Activated CD8-positive, alpha-beta memory T cell treated with anti-CD3 and anti-CD28 coated beads, Interleukin-2, amount 50 U/mL, for 24 hours (primary cell): ENCODE results near the gene DUSP3.
"Not testable (repeated sequence)": the region's sequence is repeated elsewhere in the genome, so short reads cannot be mapped to it uniquely, and the experiment has no call there.

ENCODE experiments used
- DNase-seq: peaks from one replicate; pipeline ENCODE4 v3.0.0-alpha.2; 2020; ENCODE audit errors: extremely low read depth

DUSP3 gene

DNA sequence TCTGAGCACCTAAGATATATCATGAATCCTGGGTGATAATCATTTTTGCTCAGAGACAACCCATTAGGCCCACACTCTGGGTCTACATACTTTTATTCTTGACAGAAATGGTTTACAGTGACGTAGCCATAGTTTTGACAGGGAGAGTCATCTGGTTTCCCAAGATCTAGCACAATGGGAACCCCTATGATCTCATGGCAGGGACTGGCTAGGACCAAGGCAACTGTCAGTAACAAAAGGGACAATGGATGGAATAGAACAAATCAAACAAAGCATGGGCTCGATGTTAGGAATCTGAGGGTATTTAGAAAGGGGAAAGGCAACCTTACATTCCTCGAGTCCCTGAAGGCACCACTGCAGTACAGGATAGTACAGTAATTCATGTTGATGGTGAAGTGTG, 22.0 kb upstream of the DUSP3 start:
- no peak for DNase-seq

DNA sequence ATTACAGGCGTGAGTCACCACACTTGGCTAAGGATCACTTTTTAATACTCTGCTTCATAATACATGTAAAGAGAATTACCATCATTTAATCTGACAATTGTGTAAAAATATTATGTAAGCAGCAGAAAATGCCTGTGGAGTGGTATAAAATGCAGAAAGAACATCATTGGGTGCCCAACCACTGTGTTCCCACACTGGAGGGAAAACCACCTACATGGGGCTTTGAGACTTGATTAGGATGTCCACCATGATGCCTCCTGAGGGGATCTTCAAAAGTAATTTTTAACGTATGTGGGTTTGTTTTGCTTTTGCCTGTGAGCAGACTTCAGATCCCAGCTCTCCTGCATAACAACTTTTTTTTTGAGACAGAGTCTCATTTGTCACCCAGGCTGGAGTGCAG, 20.3 kb upstream of the DUSP3 start:
- DNase-seq, result no peak

DNA sequence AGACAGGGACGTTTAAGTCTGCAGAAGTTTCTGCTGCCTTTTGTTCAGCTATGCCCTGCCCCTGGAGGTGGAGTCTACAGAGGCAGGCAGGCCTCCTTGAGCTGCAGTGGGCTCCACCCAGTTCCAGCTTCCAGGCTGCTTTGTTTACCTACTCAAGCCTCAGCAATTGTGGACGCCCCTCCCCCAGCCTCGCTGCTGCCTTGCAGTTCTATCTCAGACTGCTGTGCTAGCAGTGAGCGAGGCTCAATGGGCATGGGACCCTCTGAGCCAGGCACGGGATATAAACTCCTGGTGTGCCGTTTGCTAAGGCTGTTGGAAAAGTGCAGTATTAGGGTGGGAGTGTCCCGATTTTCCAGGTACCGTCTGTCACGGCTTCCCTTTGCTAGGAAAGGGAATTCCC, 19.2 kb upstream of the DUSP3 start:
- not testable (repeated sequence) for DNase-seq

DNA sequence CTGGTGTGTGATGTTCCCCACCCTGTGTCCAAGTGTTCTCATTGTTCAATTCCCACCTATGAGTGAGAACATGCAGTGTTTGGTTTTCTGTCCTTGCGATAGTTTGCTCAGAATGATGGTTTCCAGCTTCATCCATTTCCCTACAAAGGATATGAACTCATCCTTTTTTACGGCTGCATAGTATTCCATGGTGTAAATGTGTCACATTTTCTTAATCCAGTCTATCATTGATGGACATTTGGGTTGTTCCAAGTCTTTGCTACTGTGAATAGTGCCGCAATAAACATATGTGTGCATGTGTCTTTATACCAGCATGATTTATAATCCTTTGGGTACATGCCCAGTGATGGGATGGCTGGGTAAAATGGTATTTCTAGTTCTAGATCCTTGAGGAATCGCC, 13.9 kb upstream of the DUSP3 start:
- not testable (repeated sequence) for DNase-seq

DNA sequence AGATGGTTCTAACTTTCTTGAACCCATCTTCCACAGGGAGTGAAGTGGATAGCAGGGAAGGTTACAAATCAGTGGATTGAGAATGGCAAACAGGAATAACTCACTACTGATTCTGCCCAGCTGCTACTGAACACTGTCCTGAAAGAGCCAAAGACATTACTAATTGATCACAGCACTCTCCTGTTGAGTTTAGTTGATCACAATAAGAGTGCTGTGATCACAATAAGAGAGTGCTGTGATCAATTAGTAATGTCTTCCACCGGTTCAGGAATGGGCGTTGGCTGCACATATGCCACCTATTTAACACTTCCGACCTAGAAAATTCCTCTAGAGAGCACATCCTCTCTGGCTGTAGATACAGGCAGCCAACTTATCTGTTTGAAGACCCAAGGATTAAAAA, 12.8 kb upstream of the DUSP3 start:
- DNase-seq, result no peak

DNA sequence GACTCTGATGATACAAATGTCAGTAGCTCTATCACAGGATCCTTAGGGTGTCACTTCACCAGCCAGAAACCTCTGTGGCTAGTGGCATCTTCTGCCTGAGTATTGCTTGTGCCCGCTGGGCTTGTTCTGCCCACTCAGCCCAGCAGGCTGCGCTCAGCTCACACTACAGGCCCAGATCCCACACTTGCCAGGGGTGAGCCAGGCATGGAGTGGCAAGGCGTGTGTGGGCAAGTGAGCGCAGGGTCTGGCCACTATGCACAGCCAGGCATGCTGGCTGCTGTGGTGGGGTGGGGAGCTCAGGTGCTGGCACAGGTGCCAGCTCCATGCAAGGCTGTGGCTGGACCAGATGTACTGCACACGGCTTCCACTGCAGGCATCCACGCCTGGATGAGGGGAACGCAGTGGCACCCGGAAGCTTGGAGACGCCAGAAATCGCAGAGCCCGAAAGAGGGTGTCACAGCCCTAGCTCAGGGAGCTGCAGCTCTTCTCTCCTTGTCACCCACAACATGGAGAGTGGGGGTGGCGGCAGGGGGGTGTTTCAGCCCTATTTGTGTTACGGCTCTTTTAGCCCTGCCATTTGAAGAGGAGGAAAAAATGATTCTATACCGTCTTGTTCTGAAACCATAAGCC, 11.6 kb upstream of the DUSP3 start:
- no peak for DNase-seq

DNA sequence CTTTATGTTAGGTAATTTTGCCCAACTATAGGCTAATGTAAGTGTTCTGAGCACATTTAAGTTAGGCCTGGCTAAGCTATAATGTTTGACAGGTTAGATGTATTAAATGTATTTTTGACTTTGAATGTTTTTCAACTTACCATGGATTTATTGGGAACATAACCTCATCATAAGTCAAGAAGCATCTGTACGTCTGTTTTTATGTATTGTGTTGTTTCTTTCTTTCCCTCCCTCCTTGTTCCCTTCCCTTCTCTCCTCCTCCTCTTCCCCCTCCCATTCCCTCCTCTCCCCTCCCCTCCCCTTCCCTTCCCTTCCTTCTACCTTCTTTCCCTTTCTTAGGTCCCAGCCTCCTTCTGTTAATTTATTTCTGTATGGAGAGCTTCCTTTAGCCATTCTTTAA, 10.7 kb upstream of the DUSP3 start:
- no peak for DNase-seq

DNA sequence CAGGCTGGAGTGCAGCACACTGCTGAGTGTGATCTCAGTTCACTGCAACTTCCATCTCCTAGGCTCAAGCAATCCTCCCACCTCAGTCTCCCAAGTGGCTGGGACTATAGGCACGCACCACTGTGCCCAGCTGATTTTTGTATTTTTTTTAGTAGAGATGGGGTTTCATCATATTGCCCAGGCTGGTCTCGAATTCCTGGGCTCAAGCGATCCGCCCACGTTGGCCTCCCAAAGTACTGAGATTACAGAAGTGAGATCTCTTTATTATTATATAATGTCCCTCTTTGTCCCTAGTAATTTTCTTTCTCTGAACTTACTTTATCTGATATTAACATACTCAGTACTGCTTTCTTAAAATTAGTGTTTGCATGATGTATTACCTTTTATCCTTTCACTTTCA, 9.8 kb upstream of the DUSP3 start:
- no peak for DNase-seq

DNA sequence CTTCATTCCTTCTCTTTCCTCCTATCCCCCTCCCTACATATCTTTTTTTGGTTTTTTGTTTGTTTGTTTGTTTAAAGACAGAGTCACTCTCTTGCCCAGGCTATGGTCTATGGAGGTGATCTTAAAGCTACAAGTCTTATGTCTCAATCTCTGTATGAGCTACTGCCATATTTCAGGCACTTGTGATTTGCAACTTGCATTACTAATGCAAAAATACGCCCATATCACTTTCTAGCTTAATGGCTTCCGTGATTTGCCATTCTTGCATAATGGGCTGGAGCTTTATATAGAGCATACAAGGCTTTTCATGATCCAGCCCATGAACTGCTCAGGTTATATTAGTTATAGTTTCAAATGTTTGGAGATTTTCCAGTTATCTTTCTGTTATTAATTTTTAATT, 9.0 kb upstream of the DUSP3 start:
- DNase-seq, result no peak

DNA sequence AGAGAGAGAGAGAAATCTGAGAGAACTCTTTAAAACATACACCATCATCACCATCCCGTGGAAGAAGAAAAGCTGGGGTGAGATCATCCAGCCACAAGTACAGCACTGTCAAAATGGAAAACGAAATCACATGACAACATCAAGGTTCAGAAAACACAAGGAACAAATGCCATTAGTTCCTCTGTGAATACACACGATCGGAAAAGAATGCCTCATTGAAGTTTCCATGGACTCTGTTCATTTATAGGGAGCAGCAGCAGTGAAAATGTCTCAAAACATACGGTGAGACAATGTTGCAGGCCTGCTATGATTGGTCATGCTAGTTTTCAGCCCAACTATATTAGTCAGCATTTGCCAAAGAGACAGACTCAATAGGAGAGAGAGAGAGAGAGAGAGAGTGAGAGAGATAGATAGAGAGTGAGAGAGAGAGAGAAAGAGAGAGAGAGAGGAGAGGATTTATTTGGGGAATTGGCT, 5.9 kb upstream of the DUSP3 start:
- no peak for DNase-seq

DNA sequence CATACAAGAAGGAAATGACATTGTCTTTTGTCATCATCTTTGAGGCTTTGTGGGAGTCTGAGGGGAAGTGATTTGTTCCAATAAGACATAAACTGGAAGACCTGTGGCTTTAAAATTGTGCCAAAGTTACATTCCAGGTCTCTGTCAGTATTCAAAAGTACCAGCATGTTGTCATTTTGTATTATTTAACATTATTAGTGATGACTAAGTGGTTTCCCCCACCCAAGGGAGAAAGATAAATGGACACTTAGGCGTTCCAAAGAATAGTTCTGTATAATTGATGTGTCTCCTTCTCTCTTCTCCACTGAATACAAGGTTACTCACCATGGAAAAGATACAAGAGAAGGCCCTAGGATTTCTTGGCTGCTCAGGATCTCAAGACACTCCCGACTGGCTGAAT, 5.3 kb upstream of the DUSP3 start:
- DNase-seq, result no peak

DNA sequence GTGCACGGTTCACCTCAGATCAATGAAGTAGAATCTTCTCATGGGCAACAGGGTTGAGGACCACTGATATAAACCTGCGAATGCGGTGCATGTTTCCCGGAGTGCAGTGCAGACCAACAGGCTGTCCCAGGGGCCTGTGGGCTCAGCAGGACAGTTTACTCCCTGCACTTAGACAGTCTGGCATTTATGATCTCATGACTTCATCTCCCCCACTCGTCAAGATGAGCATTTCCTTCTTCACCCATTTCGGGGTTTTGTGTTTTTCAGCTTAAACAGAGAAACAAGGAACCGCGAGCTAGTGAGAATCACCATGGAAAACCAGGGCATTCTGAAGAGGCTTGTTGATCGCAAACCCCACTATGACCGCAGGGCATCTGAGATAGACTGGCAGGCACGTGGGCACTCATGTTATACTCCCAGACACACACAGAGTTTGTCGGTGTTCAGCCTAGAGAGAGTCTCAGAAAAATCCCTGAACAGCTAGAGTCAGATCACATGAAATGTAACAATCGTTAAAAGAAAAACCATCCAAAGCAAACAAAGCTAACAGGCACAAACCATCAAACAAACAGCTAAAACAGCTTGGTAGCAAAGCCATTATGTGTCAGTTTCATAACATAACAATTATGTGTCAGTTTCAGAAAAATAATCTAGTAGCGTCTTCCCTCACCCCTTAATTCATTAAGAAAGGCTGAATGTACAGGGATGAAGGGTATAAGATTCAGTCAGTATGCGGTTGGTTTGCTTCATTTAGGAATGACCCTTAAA, 4.3 kb upstream of the DUSP3 start:
- DNase-seq, result no peak

DNA sequence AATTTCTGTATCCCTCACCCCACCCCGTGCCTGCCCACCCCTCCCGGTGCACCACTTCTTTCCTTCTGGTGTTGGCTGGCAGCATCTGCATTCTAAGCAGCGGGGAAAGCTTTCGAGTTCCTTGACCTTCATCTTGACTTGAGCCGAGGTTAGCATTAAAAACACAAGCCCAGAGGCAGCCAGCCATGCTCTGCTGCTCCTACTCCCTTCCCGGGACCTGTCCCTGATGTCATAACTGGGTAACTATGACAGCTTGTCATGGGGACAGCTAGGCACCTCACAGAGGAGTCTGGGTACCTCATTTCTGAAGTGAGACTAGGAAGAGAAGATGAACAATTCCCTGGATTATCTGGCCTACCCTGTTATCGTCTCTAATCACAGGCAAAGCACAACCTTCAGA, 1.4 kb upstream of the DUSP3 start, which contains the start of gene CFAP97D1:
Gene CFAP97D1 (plus strand): TSS at position 301 of the 400 bp plus-strand sequence. CDS start 28 bp downstream, at position 329.
- no peak for DNase-seq

DNA sequence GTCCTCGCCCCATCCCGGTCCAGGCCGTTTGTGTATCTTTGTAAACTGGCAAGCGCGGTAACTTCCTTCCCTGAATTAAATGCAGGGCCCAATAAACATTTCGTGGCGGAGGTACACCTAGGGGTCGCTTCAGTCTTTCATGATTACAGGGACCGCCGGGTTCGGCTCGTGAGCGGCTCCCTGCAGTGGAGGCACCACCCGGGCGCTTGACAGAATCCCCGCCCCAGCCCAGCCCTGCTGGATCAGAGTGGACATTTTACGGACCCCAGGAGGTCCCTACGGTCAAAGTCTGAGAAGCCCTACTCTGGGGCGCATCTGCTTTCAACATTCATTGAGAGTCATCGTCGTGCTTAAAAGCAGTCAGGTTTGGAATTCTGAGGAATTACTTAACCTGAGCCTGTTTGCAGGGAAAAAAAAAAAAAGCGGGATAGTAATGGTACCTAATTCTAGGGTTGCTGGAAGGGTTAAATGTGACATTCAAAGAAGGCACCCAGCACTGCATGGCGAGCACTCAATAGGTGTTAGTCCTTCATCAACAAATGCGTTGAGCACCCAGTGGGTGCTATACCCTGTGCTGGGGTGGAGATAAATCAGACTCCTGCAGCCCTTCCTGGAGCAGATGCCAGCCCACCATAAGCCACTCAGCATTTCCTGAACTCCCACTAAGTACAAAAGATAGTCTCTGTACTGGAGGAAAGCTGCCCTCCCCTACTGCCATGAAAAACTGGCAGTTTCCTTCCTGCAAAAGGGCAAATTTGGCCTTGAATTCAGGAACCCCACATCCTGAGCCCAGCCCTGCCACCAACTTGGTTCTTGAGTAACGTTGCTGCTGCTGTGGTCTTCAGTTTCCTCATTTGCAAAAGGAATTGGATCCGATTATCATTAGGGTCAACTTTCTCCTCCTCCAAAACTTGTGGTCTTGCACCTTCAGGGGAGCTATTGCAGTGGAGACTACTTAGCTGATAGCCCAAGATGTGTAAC, 658 bp upstream of the DUSP3 start:
- no peak for DNase-seq

DNA sequence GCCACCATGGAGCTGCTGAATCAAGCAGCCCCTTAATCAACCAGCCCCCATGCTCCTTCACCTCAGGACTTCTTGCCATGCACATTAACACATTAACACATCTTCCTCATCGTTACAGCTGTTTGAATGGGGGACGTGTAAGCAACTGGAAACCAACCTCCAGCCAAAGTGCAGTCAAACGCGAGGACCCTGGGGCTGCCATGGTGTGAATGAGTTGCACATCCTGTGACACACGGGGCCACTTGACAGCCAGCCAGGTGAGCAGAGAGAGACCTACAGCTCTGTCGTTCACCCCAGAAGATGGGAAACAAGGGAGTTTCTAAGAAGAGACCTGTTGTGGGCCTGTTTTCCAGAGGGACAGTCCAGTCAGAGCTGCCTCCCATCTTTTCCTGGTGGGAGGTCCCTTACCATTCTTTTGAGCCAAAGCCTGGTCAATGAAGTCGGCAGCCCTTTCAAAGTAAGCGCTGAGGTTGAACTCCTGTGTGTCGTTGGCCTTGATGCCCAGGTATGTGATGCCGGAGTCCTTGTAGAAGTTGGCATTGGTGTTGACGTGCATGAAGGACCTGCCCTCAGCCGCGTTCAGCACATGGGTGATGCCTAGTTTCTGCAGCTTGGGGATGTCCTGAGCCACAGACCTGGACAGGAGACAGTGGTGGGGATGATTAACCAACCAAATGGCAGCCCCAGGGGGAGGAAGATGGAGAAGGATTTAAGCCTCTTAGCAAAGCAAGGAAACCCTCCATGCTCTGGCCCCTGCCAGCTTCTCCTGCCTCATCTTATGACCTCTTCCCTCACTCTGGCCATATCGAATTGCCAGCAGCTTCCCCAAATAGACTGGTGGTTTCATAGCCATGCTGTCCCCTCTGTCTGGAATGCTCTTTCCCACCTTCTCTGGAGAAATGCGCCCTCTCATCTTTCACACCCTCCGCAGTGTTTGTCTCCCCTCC, 4.2 kb downstream of the DUSP3 start:
- DNase-seq, result no peak

DNA sequence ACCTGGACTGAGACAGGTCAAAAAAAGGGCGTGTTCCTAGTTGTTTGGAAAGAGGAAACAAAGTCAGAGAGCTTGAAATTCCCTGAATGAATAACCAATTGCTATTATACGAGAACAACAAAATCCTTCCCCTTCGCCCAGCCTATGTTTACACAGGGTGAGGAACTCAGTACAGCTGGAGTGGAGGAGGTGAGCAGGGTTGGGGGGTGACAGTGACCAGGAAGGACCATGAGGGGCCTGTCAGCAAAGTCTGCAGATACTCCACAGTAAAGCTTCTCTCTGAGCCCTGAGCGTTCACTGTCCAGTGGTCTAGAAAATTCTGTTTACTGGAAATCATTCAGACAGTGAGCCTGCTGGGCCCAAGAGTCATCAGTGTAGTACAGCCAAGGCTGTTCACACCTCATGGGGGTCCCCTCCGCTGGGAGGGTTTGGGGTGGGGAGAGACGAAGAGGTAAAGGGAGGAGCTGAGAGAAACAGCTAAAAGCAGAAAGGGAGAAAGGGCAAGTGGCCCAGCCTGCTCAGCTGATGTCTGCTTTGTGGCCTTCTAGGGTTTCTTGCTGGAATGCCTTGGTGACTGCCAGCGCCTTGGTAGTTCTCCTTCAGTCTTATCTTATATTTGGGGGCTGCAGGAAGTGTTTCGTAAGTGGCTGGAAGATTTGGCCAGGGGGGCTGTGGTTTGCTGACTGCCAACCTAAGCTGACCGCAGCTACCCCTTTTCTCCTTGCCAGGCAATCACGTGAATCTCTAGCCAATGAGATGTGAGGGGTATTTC, 5.7 kb downstream of the DUSP3 start:
- no peak for DNase-seq

DNA sequence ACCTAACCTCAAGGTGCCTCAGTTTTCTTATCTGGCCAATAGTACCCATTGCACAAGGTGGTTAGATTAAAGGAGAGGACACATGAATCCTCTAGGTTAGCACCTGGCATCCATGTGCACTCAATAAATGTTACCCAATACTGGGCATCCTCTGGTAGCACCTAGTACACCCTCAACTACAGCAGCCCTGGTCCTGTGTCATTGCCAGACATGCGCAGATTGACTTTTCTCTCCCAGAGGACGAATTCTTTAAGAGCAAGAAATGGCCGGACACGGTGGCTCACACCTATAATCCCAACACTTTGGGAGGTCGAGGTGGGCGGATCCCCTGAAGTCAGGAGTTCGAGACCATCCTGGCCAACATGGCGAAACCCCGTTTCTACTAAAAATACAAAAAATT, 7.3 kb downstream of the DUSP3 start:
- no peak for DNase-seq

DNA sequence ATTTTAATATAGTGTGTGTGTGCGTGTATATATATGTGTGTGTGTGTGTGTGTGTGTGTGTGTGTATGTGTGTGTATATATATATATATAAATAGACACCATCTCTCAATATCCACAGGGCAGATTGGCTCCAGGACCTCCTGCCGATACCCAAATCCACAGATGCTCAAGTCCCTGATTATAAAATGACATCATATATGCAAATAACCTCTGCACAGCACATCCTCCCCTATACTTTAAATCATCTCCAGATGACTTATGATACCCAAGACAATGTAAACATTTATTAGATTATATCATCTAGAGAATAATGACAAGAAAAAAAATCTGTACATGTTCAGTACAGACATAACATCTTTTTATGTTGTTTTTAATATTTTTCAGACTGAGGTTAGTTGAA, 7.8 kb downstream of the DUSP3 start:
- no peak for DNase-seq

DNA sequence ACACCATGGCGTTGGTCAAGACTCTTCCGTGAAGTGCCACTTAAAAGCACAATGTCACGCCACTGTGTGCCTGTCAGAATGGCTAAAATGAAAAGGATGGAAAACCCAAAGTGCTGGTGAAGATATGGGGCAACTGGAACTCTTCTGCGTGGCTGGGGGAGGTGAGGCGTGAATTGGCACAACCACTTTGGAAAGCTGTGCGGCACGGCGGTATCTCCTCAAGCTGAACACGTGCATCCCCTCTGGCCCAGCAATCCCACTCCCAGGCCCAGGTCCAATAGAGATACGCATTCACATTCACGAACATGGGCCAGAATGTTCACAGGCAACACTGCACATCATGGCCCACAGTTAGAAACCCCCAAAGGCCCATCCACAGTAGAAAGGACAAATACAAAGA, 8.9 kb downstream of the DUSP3 start:
- no peak for DNase-seq

DNA sequence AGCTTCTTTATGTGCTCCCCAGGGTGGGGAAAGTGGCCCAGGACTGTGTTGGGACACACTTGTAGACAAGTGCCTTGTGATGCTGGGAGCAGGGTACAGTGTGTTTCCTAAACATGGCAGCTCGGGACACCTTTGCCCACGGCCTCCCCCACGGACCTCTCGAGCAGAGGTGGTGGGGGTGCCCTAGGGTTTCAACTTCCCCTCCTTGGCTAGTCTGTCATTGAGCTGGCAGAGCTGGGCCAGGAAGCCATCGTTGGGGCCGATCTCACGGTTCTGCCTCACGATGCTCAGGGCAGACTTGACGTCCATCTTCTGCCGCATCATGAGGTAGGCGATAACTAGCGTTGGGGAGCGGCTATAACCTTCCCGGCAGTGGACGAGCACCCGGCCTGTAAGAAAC, 9.4 kb downstream of the DUSP3 start:
- no peak for DNase-seq
